IgD-negative memory B cell (primary cell): ENCODE data around the gene BRD2. TPM values are rescaled to one million over a fixed set of nuclear protein-coding genes. Genes with fewer than 3 reads are reported as not detected.

Experiments
- H3K27ac Mint-ChIP-seq, 3 donors: one replicate each; pipeline ENCODE4 v1.8.0; 2020 to 2022; ENCODE audit warnings: mild to moderate bottlenecking in 3 of 3, mixed read lengths in 3 of 3, moderate library complexity in 1 of 3
- H3K27me3 Mint-ChIP-seq: one replicate; pipeline ENCODE4 v1.8.0; 2021; ENCODE audit warnings: mixed read lengths
- H3K36me3 Mint-ChIP-seq: one replicate; pipeline ENCODE4 v1.8.0; 2020; ENCODE audit warnings: mild to moderate bottlenecking, mixed read lengths
- H3K4me1 Mint-ChIP-seq, 3 donors: one replicate each; pipeline ENCODE4 v1.8.0; 2020 to 2022; ENCODE audit warnings: mixed read lengths in 3 of 3, mild to moderate bottlenecking in 1 of 3
- H3K4me3 Mint-ChIP-seq, 4 donors: one replicate each; pipeline ENCODE4 v1.8.0; 2020 to 2022; ENCODE audit warnings: mild to moderate bottlenecking in 4 of 4, mixed read lengths in 4 of 4, moderate library complexity in 3 of 4
- H3K9me3 Mint-ChIP-seq, 3 donors: one replicate each; pipeline ENCODE4 v1.8.0; 2020 to 2021; ENCODE audit warnings: mixed read lengths in 3 of 3, mild to moderate bottlenecking in 1 of 3
- polyA plus RNA-seq: library from polyadenylated mRNA; unstranded; fragments of 300-500 nt; fragmentation: Illumina TruSeq; gene quantifications from one replicate; pipeline ENCODE4 v1.2.3, GENCODE V29; 2021

BRD2 gene
- polyA plus RNA-seq, 1 donor from 2014 or later: 110 TPM

DNA sequence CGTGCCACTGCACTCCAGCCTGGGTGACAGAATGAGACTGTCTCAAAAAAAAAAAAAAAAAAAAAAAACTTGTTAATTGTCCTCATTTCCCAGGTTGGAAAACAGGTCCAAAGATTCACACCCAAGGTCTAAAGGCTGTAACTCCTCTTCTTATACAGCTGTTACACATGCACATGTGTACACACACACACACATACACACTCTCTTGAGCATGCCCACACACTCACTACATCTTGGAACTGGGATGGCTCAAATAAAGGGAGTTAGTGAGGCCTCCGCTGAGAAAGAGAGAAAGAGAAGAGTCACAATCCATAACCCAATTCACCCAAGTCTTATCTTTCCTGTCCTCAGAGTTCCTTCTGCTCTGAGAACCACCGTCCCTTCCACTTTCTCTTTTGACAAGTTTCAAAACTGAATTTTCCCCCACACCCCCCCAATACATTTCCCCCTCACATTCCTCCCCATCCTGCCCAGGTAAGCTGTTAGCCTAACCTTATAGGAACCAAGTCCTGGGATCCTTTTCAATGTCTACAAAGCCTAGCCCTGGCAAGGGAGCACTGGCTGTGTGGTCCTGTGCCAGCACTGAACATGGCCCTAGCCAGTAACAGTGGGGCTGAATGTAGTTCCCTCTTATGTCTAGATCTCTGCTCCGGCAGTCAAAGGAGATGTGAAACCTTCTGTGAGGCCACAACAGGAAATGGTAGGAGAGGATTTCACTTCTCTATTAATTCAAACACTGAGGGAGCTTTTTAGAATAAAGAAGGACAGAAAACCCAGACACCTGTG is 24.3 kb upstream of the BRD2 start:
- no peaks in the 10 kb centered on the region for H3K27me3 Mint-ChIP-seq
- peak overlapping the region; percentile 90 to 96 (median 94) for H3K4me3 Mint-ChIP-seq
- H3K36me3 Mint-ChIP-seq: no peaks in the 10 kb centered on the region
- H3K27ac Mint-ChIP-seq: peak overlapping the region; percentile 97 to 100 (median 99)
- H3K9me3 Mint-ChIP-seq: no peaks in the 10 kb centered on the region
- peaks cover 51 to 68% (median 54%) of the 10 kb centered on the region in 3 donors for H3K4me1 Mint-ChIP-seq

DNA sequence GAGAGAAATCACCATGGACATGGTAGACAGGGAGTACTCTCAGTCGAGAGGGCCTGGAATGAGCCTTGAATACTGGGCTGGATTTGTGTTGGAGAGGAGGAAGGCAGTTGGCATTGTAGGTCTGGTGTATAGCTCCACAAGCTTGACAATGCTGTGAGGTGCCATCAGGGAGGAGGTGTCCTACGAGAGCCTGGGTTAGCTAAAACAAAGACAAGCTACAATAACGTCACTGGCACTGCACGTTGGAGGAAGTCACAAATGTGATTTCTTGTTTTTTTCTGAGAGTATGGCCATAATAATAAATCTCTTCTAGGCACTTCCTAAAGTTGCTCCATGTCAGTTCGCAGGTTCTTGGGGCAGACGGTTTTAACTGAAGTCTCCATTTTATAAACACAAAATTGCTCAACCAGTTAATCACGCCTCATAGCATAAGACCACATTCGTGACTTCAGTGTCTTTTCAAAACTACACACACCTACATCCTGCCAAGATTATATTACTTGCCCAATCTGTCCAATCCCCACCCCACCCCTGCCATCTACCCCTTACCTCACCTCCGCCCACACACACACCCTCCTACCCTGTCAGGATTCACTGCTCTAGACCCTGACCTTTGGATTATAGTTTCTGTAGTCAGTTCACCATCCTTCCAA is 23.2 kb upstream of the BRD2 start:
- Mint-ChIP-seq H3K27ac (peak overlapping the region; percentile 97 to 100 (median 99)), H3K36me3 (no peaks in the 10 kb centered on the region), H3K9me3 (no peaks in the 10 kb centered on the region), H3K27me3 (no peaks in the 10 kb centered on the region), H3K4me1 (peaks cover 56 to 80% (median 66%) of the 10 kb centered on the region in 3 donors), H3K4me3 (peak overlapping the region; percentile 90 to 96 (median 94))

DNA sequence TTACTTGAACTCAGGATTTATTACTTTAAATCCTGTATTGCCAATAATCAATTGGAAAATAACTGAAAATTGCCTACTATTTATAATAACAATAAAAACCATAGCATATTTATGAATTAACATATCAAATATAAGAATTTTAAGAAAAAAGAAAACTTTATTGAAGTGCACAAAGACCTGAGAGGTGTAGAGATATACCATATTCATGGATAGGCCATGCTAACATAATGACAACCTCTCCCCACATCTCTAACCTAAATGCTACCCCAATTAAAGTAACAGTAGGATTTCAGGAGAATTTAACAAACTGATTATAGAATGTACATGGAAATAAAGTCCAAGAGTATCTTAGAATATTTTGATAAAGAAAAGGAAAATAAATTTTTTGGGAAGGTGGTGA is 22.4 kb upstream of the BRD2 start:
- H3K27ac Mint-ChIP-seq: peak overlapping the region in 2 of 3 donors; percentile 97 to 100
- H3K36me3 Mint-ChIP-seq: no peaks in the 10 kb centered on the region
- H3K9me3 Mint-ChIP-seq: no peaks in the 10 kb centered on the region
- peak overlapping the region in 2 of 4 donors; percentile 94 to 95 for H3K4me3 Mint-ChIP-seq
- no peaks in the 10 kb centered on the region for H3K27me3 Mint-ChIP-seq
- H3K4me1 Mint-ChIP-seq: peaks cover 56 to 82% (median 66%) of the 10 kb centered on the region in 3 donors

DNA sequence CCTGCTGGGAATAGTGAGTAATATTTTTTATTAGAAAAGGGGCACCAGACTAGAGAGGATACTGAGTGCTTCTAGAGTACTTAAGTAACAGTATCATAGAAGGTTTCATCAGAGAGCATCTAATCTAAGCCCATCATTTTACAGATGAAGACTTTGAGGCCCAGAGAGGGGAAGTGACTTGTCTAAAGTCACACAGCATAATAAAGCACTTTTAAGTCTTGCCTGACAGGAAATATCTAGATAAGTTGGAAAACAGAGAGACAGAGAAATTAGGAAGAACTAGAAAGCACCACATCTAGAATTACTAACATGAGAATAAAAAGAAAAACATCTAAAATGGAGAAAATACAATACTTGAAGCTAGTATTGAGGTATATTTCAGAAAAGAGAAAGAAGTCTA is 21.5 kb upstream of the BRD2 start:
- Mint-ChIP-seq H3K9me3 (no peaks in the 10 kb centered on the region), H3K27me3 (no peaks in the 10 kb centered on the region), H3K4me1 (peaks cover 48 to 78% (median 63%) of the 10 kb centered on the region in 3 donors), H3K27ac (peak overlapping the region; percentile 50 to 97 (median 74)), H3K4me3 (peak overlapping the region; percentile 6 to 96 (median 46)), H3K36me3 (no peaks in the 10 kb centered on the region)

DNA sequence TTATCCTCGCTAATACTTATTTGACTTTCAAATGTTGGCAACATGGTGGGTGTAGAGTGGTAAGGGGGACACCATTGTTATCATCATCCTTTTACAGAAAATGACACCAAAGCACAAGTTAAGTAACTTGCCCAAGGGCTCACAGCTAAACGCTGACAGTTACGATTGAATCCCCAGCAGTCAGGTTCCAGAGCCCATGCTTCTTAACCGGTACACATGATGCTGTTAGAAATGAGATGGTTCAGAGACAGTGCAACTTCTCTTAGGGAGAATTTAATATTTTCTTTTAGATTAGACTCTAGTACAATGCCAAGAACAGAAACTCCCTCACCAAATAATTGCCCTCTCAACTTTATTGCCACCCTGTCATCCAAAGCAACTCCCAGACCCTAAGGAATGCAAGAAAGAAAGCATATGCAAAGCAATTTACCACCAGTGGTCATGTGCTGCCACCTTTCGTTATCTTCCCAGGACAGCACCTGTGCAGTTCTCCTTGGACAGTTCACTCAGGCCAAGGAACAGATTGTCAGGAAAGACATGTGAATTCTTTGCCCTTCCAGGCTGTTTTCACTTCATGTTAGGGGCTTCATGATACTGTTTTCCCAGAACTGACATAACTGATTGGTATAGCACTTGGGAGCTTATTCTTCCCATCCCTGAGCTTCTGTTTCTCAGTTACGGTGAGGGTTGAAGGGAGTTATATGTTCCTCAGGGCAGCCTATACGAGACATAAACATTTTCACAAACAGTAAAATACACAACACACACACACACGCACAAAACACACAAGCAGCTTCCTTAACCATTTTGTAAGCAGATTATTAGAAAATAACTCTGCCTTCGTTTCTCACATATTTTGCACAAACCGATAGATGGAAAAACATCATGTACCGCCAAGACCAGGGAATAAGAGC is 20.6 kb upstream of the BRD2 start:
- H3K36me3 Mint-ChIP-seq: no peaks in the 10 kb centered on the region
- no peaks in the 10 kb centered on the region for H3K27me3 Mint-ChIP-seq
- H3K9me3 Mint-ChIP-seq: no peaks in the 10 kb centered on the region
- peak overlapping the region; percentile 50 to 86 (median 75) for H3K27ac Mint-ChIP-seq
- H3K4me1 Mint-ChIP-seq: peaks cover 46 to 70% (median 54%) of the 10 kb centered on the region in 3 donors
- H3K4me3 Mint-ChIP-seq: peak overlapping the region; percentile 50 to 99 (median 92)

DNA sequence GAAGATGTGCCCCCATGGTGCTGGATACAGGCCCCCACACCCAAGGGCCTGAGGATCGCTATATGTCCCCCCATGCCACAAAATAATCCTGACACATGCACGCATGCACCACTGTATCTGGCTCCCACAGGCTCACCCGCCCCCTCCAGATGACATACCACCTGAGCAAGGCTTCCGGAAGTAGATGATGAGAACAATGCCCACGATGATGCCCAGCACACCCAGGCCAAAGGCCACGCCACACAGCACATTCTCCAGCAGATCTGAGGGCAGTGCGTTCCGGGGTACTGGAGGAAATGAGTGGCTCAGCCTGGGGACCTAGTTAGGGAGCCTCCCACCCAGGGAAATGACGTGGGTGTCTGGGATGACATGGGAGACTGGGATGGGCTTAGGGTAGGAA is 19.3 kb upstream of the BRD2 start:
- H3K9me3 Mint-ChIP-seq: no peaks in the 10 kb centered on the region
- peak overlapping the region; percentile 50 to 92 (median 87) for H3K27ac Mint-ChIP-seq
- peaks cover 55 to 68% (median 56%) of the 10 kb centered on the region in 3 donors for H3K4me1 Mint-ChIP-seq
- H3K36me3 Mint-ChIP-seq: no peaks in the 10 kb centered on the region
- peak overlapping the region; percentile 93 to 99 (median 96) for H3K4me3 Mint-ChIP-seq
- no peaks in the 10 kb centered on the region for H3K27me3 Mint-ChIP-seq

DNA sequence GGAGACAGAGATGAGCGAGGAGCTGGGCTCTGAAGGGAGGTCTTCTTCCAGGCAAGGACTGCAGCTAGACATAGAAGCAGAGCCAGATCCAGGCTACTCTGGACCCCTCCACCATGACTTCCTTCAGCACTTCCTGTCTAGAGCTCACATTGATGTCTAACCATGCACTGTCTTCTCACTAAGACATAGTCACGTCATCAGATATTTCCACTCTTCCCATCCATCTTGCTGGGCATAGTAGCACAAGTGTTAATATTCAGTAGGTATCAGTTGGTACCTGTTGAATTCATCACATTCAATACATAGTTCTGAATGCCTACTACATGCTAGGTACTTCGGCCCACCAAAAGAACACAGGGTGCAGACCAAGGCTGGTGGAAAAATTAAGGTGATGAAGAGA is 18.4 kb upstream of the BRD2 start:
- Mint-ChIP-seq H3K4me3 (peak overlapping the region; percentile 93 to 99 (median 96)), H3K4me1 (peaks cover 53 to 70% (median 56%) of the 10 kb centered on the region in 3 donors), H3K36me3 (no peaks in the 10 kb centered on the region), H3K9me3 (no peaks in the 10 kb centered on the region), H3K27me3 (no peaks in the 10 kb centered on the region), H3K27ac (peak overlapping the region; percentile 84 to 92 (median 87))

DNA sequence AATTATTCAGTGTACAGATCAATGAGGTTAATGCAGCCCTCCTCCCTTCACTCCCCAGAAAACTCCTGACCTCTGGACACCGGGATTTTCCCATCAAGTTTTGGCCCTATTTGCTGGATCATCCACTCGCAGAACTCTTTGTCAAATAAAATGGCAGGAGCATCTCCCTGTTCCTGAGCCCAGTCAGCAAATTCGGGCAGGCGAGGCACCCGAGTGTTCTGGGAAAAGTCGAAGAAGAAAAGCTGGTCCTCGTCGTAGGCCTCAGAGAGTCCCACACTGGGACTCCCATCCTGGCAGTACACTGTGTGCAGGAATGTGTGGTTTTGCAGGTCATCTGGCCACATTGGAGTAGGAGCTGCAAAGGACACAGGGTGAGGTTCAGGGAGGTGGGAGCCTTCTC is 17.9 kb upstream of the BRD2 start:
- Mint-ChIP-seq H3K4me3 (peak overlapping the region; percentile 93 to 99 (median 96)), H3K36me3 (no peaks in the 10 kb centered on the region), H3K27ac (peak overlapping the region; percentile 84 to 92 (median 88))

GRCh38 chr6:32952817-32953739 is 15.3 kb upstream of the BRD2 start, which contains the start of gene HLA-DMA:
Gene HLA-DMA (minus strand): TSS chr6:32953097. CDS start chr6:32953036, 61 bp downstream.
- H3K9me3 Mint-ChIP-seq: no peaks in the 10 kb centered on the region
- peaks cover 55 to 66% (median 58%) of the 10 kb centered on the region in 3 donors for H3K4me1 Mint-ChIP-seq
- peak within 1 kb of the TSS; percentile 84 to 98 (median 96) for H3K27ac Mint-ChIP-seq
- peak within 1 kb of the TSS; percentile 96 to 99 (median 98) for H3K4me3 Mint-ChIP-seq
- no peaks in the 10 kb centered on the region for H3K27me3 Mint-ChIP-seq
- no peaks in the 10 kb centered on the region for H3K36me3 Mint-ChIP-seq

More for the DNA sequence above, 17.9 kb upstream of the BRD2 start:
- Mint-ChIP-seq H3K27me3 (no peaks in the 10 kb centered on the region), H3K4me1 (peaks cover 53 to 70% (median 56%) of the 10 kb centered on the region in 3 donors), H3K9me3 (no peaks in the 10 kb centered on the region)

- Mint-ChIP-seq H3K4me1 (peaks cover 49 to 59% (median 56%) of the 10 kb centered on the region in 3 donors), H3K27me3 (no peaks in the 10 kb centered on the region), H3K9me3 (no peaks in the 10 kb centered on the region), H3K27ac (peak overlapping the region in 2 of 3 donors; percentile 84 to 96), H3K36me3 (no peaks in the 10 kb centered on the region), H3K4me3 (peak overlapping the region; percentile 96 to 99 (median 98))
These were observed 14.6 kb upstream of the BRD2 start for GRCh38 chr6:32953775-32954174.

DNA sequence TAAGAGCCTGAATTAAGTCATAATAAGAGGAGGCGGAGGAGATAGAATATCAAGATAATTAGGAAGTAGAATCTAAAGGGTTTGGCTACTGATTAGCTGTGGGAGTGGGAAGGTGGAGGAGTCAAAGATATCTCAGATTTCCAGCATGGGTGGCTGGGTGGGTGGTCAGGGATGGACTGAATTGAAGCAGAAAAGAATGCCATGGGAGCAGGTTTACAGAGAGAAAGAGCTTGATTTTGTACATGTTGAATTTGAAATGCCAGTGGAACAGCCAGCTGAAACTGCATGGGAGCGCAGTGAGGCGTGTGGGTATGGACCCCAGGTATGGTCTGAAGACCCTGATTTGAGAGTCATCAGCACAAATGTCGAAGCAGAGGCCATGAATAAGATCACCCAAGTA is 14.1 kb upstream of the BRD2 start:
- Mint-ChIP-seq H3K4me1 (peaks cover 44 to 56% (median 54%) of the 10 kb centered on the region in 3 donors), H3K27me3 (no peaks in the 10 kb centered on the region), H3K4me3 (peak overlapping the region in 3 of 4 donors; percentile 96 to 99 (median 98)), H3K36me3 (no peaks in the 10 kb centered on the region), H3K27ac (peak overlapping the region; percentile 84 to 96 (median 84)), H3K9me3 (no peaks in the 10 kb centered on the region)

GRCh38 chr6:32954986-32955802 is 13.2 kb upstream of the BRD2 start:
- H3K27ac Mint-ChIP-seq: peak overlapping the region in 2 of 3 donors; percentile 84 to 89
- H3K4me3 Mint-ChIP-seq: peak overlapping the region; percentile 32 to 84 (median 50)
- no peaks in the 10 kb centered on the region for H3K27me3 Mint-ChIP-seq
- no peaks in the 10 kb centered on the region for H3K9me3 Mint-ChIP-seq
- H3K4me1 Mint-ChIP-seq: peaks cover 38 to 58% (median 48%) of the 10 kb centered on the region in 3 donors
- peaks cover 2% of the 10 kb centered on the region for H3K36me3 Mint-ChIP-seq

GRCh38 chr6:32956176-32956575 is 12.2 kb upstream of the BRD2 start:
- peaks cover 2% of the 10 kb centered on the region for H3K36me3 Mint-ChIP-seq
- no peaks in the 10 kb centered on the region for H3K27me3 Mint-ChIP-seq
- H3K27ac Mint-ChIP-seq: peak overlapping the region in 2 of 3 donors; percentile 57 to 85
- H3K4me3 Mint-ChIP-seq: peak overlapping the region in 3 of 4 donors; percentile 25 to 84 (median 65)
- no peaks in the 10 kb centered on the region for H3K9me3 Mint-ChIP-seq
- H3K4me1 Mint-ChIP-seq: peaks cover 40 to 63% (median 48%) of the 10 kb centered on the region in 3 donors
